Measurements from ENCODE around the gene RAB1A.

DNA sequence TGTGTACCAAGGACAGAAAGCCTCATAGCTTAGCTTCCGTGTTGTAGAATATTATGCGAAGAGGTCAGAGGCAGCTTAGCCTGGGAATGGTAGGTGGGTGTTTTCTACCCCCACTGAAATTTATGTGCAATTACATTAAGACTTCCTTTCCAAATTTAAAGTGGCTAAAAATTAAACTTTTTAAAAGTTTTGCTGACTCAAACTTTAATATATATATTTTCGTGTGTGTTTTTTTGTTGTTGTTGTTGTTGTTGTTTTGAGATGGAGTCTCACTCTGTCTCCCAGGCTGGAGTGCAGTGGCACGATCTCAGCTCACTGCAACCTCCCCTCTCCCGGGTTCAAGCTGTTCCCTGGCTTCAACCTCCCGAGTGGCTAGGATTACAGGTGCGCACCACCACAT, 4.3 kb upstream of the RAB1A start:
- TF ChIP-seq, protein P1, sequence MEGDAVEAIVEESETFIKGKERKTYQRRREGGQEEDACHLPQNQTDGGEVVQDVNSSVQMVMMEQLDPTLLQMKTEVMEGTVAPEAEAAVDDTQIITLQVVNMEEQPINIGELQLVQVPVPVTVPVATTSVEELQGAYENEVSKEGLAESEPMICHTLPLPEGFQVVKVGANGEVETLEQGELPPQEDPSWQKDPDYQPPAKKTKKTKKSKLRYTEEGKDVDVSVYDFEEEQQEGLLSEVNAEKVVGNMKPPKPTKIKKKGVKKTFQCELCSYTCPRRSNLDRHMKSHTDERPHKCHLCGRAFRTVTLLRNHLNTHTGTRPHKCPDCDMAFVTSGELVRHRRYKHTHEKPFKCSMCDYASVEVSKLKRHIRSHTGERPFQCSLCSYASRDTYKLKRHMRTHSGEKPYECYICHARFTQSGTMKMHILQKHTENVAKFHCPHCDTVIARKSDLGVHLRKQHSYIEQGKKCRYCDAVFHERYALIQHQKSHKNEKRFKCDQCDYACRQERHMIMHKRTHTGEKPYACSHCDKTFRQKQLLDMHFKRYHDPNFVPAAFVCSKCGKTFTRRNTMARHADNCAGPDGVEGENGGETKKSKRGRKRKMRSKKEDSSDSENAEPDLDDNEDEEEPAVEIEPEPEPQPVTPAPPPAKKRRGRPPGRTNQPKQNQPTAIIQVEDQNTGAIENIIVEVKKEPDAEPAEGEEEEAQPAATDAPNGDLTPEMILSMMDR (IDR thresholded peaks at IDR 0.05): no peak
- no peak for TF ChIP-seq POLR2A (IDR thresholded peaks at IDR 0.05)
- TF ChIP-seq POLR2AphosphoS5 (IDR thresholded peaks at IDR 0.05): no peak
- no peak for TF ChIP-seq EP300 (IDR thresholded peaks at IDR 0.05)

Measured in gastroesophageal sphincter (tissue), 3 donors.